SK-N-SH (cell line): ENCODE data around the gene MAMSTR. TPM values are rescaled to one million over a fixed set of nuclear protein-coding genes. Genes with fewer than 3 reads are reported as not detected.

Experiments
- CTCF ChIA-PET: fragments of 300-600, 350-600 bp; formaldehyde crosslinking; extraction: SDS; loops from one replicate; lab custom pipeline; 2021; lab: Yijun Ruan, JAX
- POLR2A ChIA-PET: fragments of 350-600 bp; sonication (Branson Sonifier 250); formaldehyde crosslinking; extraction: SDS; loops from one replicate; lab custom pipeline; 2020; ENCODE audit warnings: antibody characterized with exemption, inconsistent platforms; lab: Yijun Ruan, JAX
- DNase-seq: peaks from one replicate; pipeline ENCODE4 v3.0.0; 2012
- H2AFZ ChIP-seq: fragments of 200-600 bp; sonication (generic); 2 replicates; pipeline ENCODE4 v1.8.1; 2016; ENCODE audit warnings: antibody characterized with exemption, mild to moderate bottlenecking, low read depth
- H3F3A ChIP-seq: fragments of 200-600 bp; sonication (generic); replicated peaks from 2 replicates; pipeline ENCODE3; 2016; ENCODE audit warnings: antibody characterized with exemption, mild to moderate bottlenecking; ENCODE audit not compliant: insufficient read depth
- H3K27ac ChIP-seq, 2 experiments: fragments of 200-500 bp in 1 of 2; fragments of 200-600 bp in 1 of 2; sonication (Bioruptor generic) in 1 of 2; sonication (generic), shearing (Covaris generic) in 1 of 2; 2 replicates each; pipeline versions ENCODE4 v1.5.1 to v1.6.1; 2014 to 2016; ENCODE audit warnings: low read depth in 2 of 2, inconsistent platforms in 1 of 2, low read length in 1 of 2, mild to moderate bottlenecking in 1 of 2, mixed read lengths in 1 of 2
- H3K27me3 ChIP-seq: fragments of 200-600 bp; sonication (generic), shearing (Covaris generic); 2 replicates; pipeline ENCODE4 v1.6.1; 2016; ENCODE audit warnings: mixed run types; ENCODE audit not compliant: insufficient read depth
- H3K36me3 ChIP-seq, 2 experiments: fragments of 200-500 bp in 1 of 2; fragments of 200-600 bp in 1 of 2; sonication (Bioruptor generic) in 1 of 2; sonication (generic) in 1 of 2; replicated peaks in 1 of 2; 2 replicates each; pipeline versions ENCODE3 to v1.5.1; 2014 to 2016; ENCODE audit warnings: low read length in 1 of 2, mild to moderate bottlenecking in 1 of 2; ENCODE audit not compliant: insufficient read depth in 2 of 2, control insufficient read depth in 1 of 2
- H3K4me1 ChIP-seq, 2 experiments: fragments of 200-500 bp in 1 of 2; fragments of 200-600 bp in 1 of 2; sonication (Bioruptor generic) in 1 of 2; sonication (generic), shearing (Covaris generic) in 1 of 2; 2 replicates each; pipeline versions ENCODE4 v1.5.1 to v1.6.1; 2014 to 2016; ENCODE audit warnings: low read depth in 1 of 2, low read length in 1 of 2, mixed run types in 1 of 2; ENCODE audit not compliant: insufficient read depth in 2 of 2, control insufficient read depth in 1 of 2
- H3K4me2 ChIP-seq: fragments of 200-600 bp; sonication (generic), shearing (Covaris generic); 2 replicates; pipeline ENCODE4 v1.6.1; 2017; ENCODE audit warnings: mixed run types
- H3K4me3 ChIP-seq, 2 experiments: fragments of 200-500 bp in 1 of 2; fragments of 200-600 bp in 1 of 2; sonication (Bioruptor generic) in 1 of 2; sonication (generic), shearing (Covaris generic) in 1 of 2; 2 replicates each; pipeline versions ENCODE4 v1.5.1 to v1.8.1; 2014 to 2016; ENCODE audit warnings: low read depth in 2 of 2, inconsistent platforms in 1 of 2, low read length in 1 of 2, mild to moderate bottlenecking in 1 of 2, mixed read lengths in 1 of 2, moderate library complexity in 1 of 2
- H3K79me2 ChIP-seq: fragments of 200-600 bp; sonication (generic); 2 replicates; pipeline ENCODE4 v1.8.1; 2017; ENCODE audit warnings: mild to moderate bottlenecking; ENCODE audit not compliant: insufficient read depth
- H3K9ac ChIP-seq: fragments of 200-600 bp; sonication (generic); 2 replicates; pipeline ENCODE4 v1.6.1; 2017; ENCODE audit warnings: mixed run types
- H3K9me2 ChIP-seq: fragments of 200-600 bp; sonication (generic); 2 replicates; pipeline ENCODE4 v1.6.1; 2017; ENCODE audit warnings: mixed run types
- H3K9me3 ChIP-seq: fragments of 200-600 bp; sonication (generic); 2 replicates; pipeline ENCODE4 v1.6.1; 2017; ENCODE audit warnings: mixed run types, mild to moderate bottlenecking, moderate library complexity
- H4K20me1 ChIP-seq: fragments of 200-600 bp; sonication (generic); 2 replicates; pipeline ENCODE4 v1.6.1; 2017; ENCODE audit warnings: mild to moderate bottlenecking, mixed run types; ENCODE audit not compliant: insufficient read depth
- EP300 ChIP-seq, 2 experiments: IDR thresholded peaks; 2 replicates each; pipeline versions ENCODE4 v1.4.0 to v1.6.1; 2012; ENCODE audit warnings: borderline replicate concordance in 1 of 2, low read depth in 1 of 2, low read length in 1 of 2
- FOSL2 ChIP-seq: IDR thresholded peaks from 2 replicates; pipeline ENCODE4 v1.4.0; 2012; ENCODE audit warnings: low read depth, mild to moderate bottlenecking, moderate library complexity, borderline replicate concordance
- FOXJ3 ChIP-seq: sonication (generic); formaldehyde crosslinking; IDR thresholded peaks from 2 replicates; pipeline ENCODE4 v1.5.1; 2020; ENCODE audit warnings: mild to moderate bottlenecking, missing genetic modification reagents
- FOXM1 ChIP-seq: IDR thresholded peaks from 2 replicates; pipeline ENCODE4 v1.4.0; 2012; ENCODE audit warnings: low read depth, mild to moderate bottlenecking
- GABPA ChIP-seq: IDR thresholded peaks from 2 replicates; pipeline ENCODE4 v1.4.0; 2012; ENCODE audit warnings: low read depth, mild to moderate bottlenecking
- GATA2 ChIP-seq: sonication (generic); formaldehyde crosslinking; IDR thresholded peaks from 2 replicates; pipeline ENCODE4 v1.5.0; 2020; ENCODE audit warnings: mild to moderate bottlenecking, missing genetic modification reagents
- IRF3 ChIP-seq: fragments of 150-350 bp; IDR thresholded peaks from 2 replicates; pipeline ENCODE4 v1.6.1; 2016; ENCODE audit warnings: mild to moderate bottlenecking, low read depth, low read length
- MAX ChIP-seq: IDR thresholded peaks from 2 replicates; pipeline ENCODE4 v1.4.0; 2012; ENCODE audit warnings: low read depth
- MEF2A ChIP-seq: IDR thresholded peaks from 2 replicates; pipeline ENCODE4 v1.4.0; 2012; ENCODE audit warnings: low read depth, borderline replicate concordance
- NFIC ChIP-seq: IDR thresholded peaks from 2 replicates; pipeline ENCODE4 v1.4.0; 2012; ENCODE audit warnings: borderline replicate concordance
- PBX3 ChIP-seq: IDR thresholded peaks from 2 replicates; pipeline ENCODE4; 2012
- RAD21 ChIP-seq: IDR thresholded peaks from 2 replicates; pipeline ENCODE4 v1.6.1; 2012; ENCODE audit warnings: mild to moderate bottlenecking, low read length
- REST ChIP-seq: IDR thresholded peaks from 2 replicates; pipeline ENCODE4 v1.6.1; 2012; ENCODE audit warnings: mild to moderate bottlenecking, low read depth, low read length, moderate library complexity
- RFX5 ChIP-seq: IDR thresholded peaks from 2 replicates; pipeline ENCODE4 v1.6.1; 2012; ENCODE audit warnings: mild to moderate bottlenecking, improper control_type of control experiment, low read length
- RXRA ChIP-seq: IDR thresholded peaks from 2 replicates; pipeline ENCODE4 v1.4.0; 2012; ENCODE audit warnings: low read depth, mild to moderate bottlenecking, borderline replicate concordance
- SIN3A ChIP-seq: IDR thresholded peaks from 2 replicates; pipeline ENCODE4 v1.6.1; 2012; ENCODE audit warnings: low read depth, mild to moderate bottlenecking, low read length, moderate library complexity, borderline replicate concordance
- SMC3 ChIP-seq: IDR thresholded peaks from 2 replicates; pipeline ENCODE4 v1.6.1; 2012; ENCODE audit warnings: low read depth, low read length, improper control_type of control experiment
- TCF12 ChIP-seq: IDR thresholded peaks from 2 replicates; pipeline ENCODE4 v1.4.0; 2012
- USF2 ChIP-seq: fragments of 150-350 bp; IDR thresholded peaks from 2 replicates; pipeline ENCODE4 v1.6.1; 2017; ENCODE audit warnings: antibody characterized with exemption, low read length, low read depth, borderline replicate concordance
- ZBTB33 ChIP-seq: IDR thresholded peaks from 2 replicates; pipeline ENCODE4 v1.4.0; 2012; ENCODE audit warnings: low read depth, borderline replicate concordance
- WGBS: methylation state at CpG from one replicate; pipeline ENCODE4 v1.1.6; 2017; ENCODE audit warnings: low lambda C conversion rate; 5-methylcytosine and 5-hydroxymethylcytosine counted together
- polyA plus RNA-seq, 3 experiments: library from polyadenylated mRNA; depleted of rRNA; stranded (reverse); fragments of >200 nt; gene quantifications; 2 replicates each; pipeline ENCODE4 v1.2.3, GENCODE V29; 2012

The MAMSTR gene
- polyA plus RNA-seq, 1 of the 3 experiments (the other 2 are of a cell fraction) = 1.1 TPM

GRCh38 chr19:48696353-48697010 is 23.0 kb downstream of the MAMSTR start:
- POLR2A ChIA-PET = no interaction called here
- Histone ChIP-seq H3K9ac (no peak overlapping the region), H3K27ac (no peak overlapping the region), H3K36me3 (no peaks in the 10 kb centered on the region), H3K4me2 (no peak overlapping the region), H3K9me3 (no peaks in the 10 kb centered on the region), H3K4me1 (peaks cover 0 to 5% of the 10 kb centered on the region in 2 experiments; a peak in 1 of 4 replicates), H3K79me2 (no peaks in the 10 kb centered on the region), H3K27me3 (no peaks in the 10 kb centered on the region), H2AFZ (no peak overlapping the region), H4K20me1 (no peaks in the 10 kb centered on the region), H3K4me3 (no peak overlapping the region), H3K9me2 (no peaks in the 10 kb centered on the region), H3F3A (peaks cover 5% of the 10 kb centered on the region)
- WGBS = 78% methylated on average over 34 of the region's 34 CpGs
- no peak for DNase-seq
- TF ChIP-seq IRF3 (no peak), ZBTB33 (no peak), GATA2 (CRISPR knock-in tag) (no peak), PBX3 (no peak), FOXM1 (no peak), RAD21 (no peak), SIN3A (no peak), SMC3 (no peak), REST (no peak), GABPA (no peak), MEF2A (no peak), NFIC (no peak), TCF12 (no peak), MAX (no peak), EP300 (IDR thresholded peaks at IDR 0.05; ENCODE audit: borderline replicate concordance in 1 of 2, low read depth in 1 of 2, low read length in 1 of 2) (no peak), USF2 (no peak), FOSL2 (no peak), RXRA (no peak), RFX5 (no peak), FOXJ3 (CRISPR knock-in tag) (no peak)
- CTCF ChIA-PET = interaction anchor here (0.8 to 1.6 kb wide), 2 partner anchors 22 to 91 kb away, joined by 3 read pairs; no protein-coding TSS in a partner anchor
